ENCODE measurements around the gene MTFP1. TPM values are rescaled to one million over a fixed set of nuclear protein-coding genes. Genes with fewer than 3 reads are reported as not detected.

The MTFP1 gene
- total and polyA plus RNA-seq, 9 of the 15 experiments (the other 6 are each of a cell fraction or from before 2014, with no cell fraction given), result 10.7 to 52.0 (median 30.1) TPM

GRCh38 chr22:30423959-30424533 lies 1.5 kb upstream of the MTFP1 start (continued):
- TF ChIP-seq YY1 (IDR thresholded peaks at IDR 0.05; ENCODE audit: borderline replicate concordance in 1 of 3, control insufficient read depth in 1 of 3, extremely low read depth in 1 of 3, insufficient read depth in 3 of 3, insufficient read length in 1 of 3, insufficient replicate concordance in 2 of 3, low read depth in 1 of 3, low read length in 2 of 3), result peak; percentile 96 to 99 (median 99)
- 0 out of 2 replicates have a peak, but pooled peaks have one; percentile 25 for TF ChIP-seq ARID4B (CRISPR knock-in tag; IDR thresholded peaks at IDR 0.05)
- TF ChIP-seq CREBBP (IDR thresholded peaks at IDR 0.05; ENCODE audit: low read depth, low read length), result no peak
- TF ChIP-seq USF2 (CRISPR knock-in tag; IDR thresholded peaks at IDR 0.05), result peak; percentile 92
- 0 out of 2 replicates have a peak, but pooled peaks have one; percentile 31 for TF ChIP-seq BCOR (IDR thresholded peaks at IDR 0.05)
- no peak for TF ChIP-seq KAT8 (IDR thresholded peaks at IDR 0.05; ENCODE audit: low read depth)
- TF ChIP-seq, protein P1, sequence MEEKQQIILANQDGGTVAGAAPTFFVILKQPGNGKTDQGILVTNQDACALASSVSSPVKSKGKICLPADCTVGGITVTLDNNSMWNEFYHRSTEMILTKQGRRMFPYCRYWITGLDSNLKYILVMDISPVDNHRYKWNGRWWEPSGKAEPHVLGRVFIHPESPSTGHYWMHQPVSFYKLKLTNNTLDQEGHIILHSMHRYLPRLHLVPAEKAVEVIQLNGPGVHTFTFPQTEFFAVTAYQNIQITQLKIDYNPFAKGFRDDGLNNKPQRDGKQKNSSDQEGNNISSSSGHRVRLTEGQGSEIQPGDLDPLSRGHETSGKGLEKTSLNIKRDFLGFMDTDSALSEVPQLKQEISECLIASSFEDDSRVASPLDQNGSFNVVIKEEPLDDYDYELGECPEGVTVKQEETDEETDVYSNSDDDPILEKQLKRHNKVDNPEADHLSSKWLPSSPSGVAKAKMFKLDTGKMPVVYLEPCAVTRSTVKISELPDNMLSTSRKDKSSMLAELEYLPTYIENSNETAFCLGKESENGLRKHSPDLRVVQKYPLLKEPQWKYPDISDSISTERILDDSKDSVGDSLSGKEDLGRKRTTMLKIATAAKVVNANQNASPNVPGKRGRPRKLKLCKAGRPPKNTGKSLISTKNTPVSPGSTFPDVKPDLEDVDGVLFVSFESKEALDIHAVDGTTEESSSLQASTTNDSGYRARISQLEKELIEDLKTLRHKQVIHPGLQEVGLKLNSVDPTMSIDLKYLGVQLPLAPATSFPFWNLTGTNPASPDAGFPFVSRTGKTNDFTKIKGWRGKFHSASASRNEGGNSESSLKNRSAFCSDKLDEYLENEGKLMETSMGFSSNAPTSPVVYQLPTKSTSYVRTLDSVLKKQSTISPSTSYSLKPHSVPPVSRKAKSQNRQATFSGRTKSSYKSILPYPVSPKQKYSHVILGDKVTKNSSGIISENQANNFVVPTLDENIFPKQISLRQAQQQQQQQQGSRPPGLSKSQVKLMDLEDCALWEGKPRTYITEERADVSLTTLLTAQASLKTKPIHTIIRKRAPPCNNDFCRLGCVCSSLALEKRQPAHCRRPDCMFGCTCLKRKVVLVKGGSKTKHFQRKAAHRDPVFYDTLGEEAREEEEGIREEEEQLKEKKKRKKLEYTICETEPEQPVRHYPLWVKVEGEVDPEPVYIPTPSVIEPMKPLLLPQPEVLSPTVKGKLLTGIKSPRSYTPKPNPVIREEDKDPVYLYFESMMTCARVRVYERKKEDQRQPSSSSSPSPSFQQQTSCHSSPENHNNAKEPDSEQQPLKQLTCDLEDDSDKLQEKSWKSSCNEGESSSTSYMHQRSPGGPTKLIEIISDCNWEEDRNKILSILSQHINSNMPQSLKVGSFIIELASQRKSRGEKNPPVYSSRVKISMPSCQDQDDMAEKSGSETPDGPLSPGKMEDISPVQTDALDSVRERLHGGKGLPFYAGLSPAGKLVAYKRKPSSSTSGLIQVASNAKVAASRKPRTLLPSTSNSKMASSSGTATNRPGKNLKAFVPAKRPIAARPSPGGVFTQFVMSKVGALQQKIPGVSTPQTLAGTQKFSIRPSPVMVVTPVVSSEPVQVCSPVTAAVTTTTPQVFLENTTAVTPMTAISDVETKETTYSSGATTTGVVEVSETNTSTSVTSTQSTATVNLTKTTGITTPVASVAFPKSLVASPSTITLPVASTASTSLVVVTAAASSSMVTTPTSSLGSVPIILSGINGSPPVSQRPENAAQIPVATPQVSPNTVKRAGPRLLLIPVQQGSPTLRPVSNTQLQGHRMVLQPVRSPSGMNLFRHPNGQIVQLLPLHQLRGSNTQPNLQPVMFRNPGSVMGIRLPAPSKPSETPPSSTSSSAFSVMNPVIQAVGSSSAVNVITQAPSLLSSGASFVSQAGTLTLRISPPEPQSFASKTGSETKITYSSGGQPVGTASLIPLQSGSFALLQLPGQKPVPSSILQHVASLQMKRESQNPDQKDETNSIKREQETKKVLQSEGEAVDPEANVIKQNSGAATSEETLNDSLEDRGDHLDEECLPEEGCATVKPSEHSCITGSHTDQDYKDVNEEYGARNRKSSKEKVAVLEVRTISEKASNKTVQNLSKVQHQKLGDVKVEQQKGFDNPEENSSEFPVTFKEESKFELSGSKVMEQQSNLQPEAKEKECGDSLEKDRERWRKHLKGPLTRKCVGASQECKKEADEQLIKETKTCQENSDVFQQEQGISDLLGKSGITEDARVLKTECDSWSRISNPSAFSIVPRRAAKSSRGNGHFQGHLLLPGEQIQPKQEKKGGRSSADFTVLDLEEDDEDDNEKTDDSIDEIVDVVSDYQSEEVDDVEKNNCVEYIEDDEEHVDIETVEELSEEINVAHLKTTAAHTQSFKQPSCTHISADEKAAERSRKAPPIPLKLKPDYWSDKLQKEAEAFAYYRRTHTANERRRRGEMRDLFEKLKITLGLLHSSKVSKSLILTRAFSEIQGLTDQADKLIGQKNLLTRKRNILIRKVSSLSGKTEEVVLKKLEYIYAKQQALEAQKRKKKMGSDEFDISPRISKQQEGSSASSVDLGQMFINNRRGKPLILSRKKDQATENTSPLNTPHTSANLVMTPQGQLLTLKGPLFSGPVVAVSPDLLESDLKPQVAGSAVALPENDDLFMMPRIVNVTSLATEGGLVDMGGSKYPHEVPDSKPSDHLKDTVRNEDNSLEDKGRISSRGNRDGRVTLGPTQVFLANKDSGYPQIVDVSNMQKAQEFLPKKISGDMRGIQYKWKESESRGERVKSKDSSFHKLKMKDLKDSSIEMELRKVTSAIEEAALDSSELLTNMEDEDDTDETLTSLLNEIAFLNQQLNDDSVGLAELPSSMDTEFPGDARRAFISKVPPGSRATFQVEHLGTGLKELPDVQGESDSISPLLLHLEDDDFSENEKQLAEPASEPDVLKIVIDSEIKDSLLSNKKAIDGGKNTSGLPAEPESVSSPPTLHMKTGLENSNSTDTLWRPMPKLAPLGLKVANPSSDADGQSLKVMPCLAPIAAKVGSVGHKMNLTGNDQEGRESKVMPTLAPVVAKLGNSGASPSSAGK (IDR thresholded peaks at IDR 0.05), result peak; percentile 17
